ENCODE results near the gene NXPE3. TPM values are rescaled to one million over a fixed set of nuclear protein-coding genes. Genes with fewer than 3 reads are reported as not detected.

Gene NXPE3
- polyA plus RNA-seq, 1 donor from 2014 or later = 6.6 TPM

DNA sequence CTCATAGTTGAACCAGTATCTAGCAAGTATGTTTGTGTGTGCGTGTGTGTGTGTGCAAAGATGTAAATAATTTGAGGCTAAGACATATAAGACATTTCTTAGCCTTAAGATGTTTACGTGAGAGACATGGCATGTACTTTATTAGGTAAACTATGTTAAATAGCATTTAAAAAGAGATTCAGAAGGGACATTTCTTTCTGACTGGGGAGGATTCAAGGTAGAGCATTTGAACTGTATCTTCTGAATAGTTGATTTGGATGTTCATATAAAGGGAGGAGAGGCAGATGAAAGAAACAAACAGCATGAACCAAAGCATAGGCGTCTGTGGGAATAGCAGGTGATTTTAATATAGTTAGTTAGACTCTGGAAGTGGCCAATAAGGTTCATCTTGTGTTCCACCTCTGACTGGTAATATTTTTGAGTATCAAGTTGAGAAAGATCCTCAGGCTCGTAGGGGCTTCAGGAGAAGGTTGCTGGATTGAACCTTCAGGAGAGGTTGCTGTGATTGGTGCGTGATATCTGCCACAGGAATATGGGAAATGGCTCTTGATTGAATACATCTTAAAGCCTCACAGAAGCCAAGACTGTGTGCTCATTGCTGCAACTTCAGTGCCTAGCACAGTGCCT is 82.9 kb downstream of the NXPE3 start:
- Histone ChIP-seq H3K79me2 (replicated peaks; ENCODE audit: insufficient read depth, low read length) (no peaks in the 10 kb centered on the region), H3K4me3 (ENCODE audit: low read length) (no peak overlapping the region), H3K9ac (ENCODE audit: low read length) (no peak overlapping the region), H3K27me3 (ENCODE audit: insufficient read depth, low read depth, low read length) (no peaks in the 10 kb centered on the region), H3K27ac (ENCODE audit: low read length) (no peak overlapping the region), H2AFZ (ENCODE audit: low read depth, low read length) (no peak overlapping the region), H4K20me1 (ENCODE audit: insufficient read depth) (no peaks in the 10 kb centered on the region), H3K4me2 (ENCODE audit: low read length) (no peak overlapping the region), H3K9me3 (ENCODE audit: low read length) (no peaks in the 10 kb centered on the region), H3K36me3 (ENCODE audit: insufficient read depth, low read length) (no peaks in the 10 kb centered on the region), H3F3A (ENCODE audit: insufficient read depth, low read length, poor library complexity, severe bottlenecking) (no peaks in the 10 kb centered on the region), H3K9me2 (ENCODE audit: insufficient read depth, low read length) (no peaks in the 10 kb centered on the region)
- TF ChIP-seq MXI1 (conservative IDR thresholded peaks at IDR 0.05; ENCODE audit: poor library complexity, severe bottlenecking) = no peak
- no peak for TF ChIP-seq EP300 (conservative IDR thresholded peaks at IDR 0.05; ENCODE audit: poor library complexity, severe bottlenecking)
- no peak for TF ChIP-seq TAF1 (IDR thresholded peaks at IDR 0.05; ENCODE audit: low read depth)
- TF ChIP-seq, protein P1, sequence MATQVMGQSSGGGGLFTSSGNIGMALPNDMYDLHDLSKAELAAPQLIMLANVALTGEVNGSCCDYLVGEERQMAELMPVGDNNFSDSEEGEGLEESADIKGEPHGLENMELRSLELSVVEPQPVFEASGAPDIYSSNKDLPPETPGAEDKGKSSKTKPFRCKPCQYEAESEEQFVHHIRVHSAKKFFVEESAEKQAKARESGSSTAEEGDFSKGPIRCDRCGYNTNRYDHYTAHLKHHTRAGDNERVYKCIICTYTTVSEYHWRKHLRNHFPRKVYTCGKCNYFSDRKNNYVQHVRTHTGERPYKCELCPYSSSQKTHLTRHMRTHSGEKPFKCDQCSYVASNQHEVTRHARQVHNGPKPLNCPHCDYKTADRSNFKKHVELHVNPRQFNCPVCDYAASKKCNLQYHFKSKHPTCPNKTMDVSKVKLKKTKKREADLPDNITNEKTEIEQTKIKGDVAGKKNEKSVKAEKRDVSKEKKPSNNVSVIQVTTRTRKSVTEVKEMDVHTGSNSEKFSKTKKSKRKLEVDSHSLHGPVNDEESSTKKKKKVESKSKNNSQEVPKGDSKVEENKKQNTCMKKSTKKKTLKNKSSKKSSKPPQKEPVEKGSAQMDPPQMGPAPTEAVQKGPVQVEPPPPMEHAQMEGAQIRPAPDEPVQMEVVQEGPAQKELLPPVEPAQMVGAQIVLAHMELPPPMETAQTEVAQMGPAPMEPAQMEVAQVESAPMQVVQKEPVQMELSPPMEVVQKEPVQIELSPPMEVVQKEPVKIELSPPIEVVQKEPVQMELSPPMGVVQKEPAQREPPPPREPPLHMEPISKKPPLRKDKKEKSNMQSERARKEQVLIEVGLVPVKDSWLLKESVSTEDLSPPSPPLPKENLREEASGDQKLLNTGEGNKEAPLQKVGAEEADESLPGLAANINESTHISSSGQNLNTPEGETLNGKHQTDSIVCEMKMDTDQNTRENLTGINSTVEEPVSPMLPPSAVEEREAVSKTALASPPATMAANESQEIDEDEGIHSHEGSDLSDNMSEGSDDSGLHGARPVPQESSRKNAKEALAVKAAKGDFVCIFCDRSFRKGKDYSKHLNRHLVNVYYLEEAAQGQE (IDR thresholded peaks at IDR 0.05; ENCODE audit: borderline replicate concordance) = no peak
- TF ChIP-seq, protein P2, sequence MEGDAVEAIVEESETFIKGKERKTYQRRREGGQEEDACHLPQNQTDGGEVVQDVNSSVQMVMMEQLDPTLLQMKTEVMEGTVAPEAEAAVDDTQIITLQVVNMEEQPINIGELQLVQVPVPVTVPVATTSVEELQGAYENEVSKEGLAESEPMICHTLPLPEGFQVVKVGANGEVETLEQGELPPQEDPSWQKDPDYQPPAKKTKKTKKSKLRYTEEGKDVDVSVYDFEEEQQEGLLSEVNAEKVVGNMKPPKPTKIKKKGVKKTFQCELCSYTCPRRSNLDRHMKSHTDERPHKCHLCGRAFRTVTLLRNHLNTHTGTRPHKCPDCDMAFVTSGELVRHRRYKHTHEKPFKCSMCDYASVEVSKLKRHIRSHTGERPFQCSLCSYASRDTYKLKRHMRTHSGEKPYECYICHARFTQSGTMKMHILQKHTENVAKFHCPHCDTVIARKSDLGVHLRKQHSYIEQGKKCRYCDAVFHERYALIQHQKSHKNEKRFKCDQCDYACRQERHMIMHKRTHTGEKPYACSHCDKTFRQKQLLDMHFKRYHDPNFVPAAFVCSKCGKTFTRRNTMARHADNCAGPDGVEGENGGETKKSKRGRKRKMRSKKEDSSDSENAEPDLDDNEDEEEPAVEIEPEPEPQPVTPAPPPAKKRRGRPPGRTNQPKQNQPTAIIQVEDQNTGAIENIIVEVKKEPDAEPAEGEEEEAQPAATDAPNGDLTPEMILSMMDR (IDR thresholded peaks at IDR 0.05; ENCODE audit: poor library complexity, severe bottlenecking) = no peak
- TF ChIP-seq EZH2 (IDR thresholded peaks at IDR 0.05; ENCODE audit: borderline replicate concordance, insufficient read depth, low read length, poor library complexity, severe bottlenecking) = no peak
- no peak for TF ChIP-seq RAD21 (conservative IDR thresholded peaks at IDR 0.05)
- TF ChIP-seq SMC3 (conservative IDR thresholded peaks at IDR 0.05; ENCODE audit: poor library complexity) = no peak
- TF ChIP-seq POLR2AphosphoS5 (IDR thresholded peaks at IDR 0.05) = no peak

DNA sequence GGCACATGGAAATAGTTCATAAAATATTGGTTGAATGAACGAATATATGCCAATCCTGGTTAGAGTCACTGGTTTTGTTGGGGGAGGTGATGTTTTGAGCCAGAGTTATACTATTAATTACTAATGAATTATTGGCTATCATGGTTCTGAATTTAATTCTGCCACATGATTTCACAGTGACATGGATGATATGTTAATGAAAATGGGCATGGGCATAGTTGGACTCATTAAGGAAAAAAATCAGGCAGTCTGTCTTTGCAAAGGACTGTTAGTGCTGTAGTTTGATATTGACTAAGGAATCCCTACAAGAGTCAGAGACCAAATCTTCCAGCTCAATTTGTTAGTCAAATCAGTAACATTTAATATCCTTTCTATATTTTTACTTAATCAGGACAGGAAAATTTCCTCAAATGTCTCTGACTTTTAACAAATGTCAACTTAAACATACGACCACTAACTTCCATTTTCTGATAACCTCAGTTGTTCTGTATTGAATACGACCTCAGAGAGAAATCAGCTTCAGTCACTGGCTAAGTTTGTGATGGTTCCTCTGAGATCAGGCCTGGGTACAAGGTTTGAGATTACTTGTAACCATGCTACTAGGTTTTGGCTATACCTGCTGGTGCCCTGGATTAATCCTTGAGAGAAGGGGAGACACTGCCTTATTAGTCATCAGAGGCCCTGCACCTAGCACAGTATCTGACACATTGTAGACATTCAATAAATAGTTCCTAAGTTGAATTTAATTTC is 83.6 kb downstream of the NXPE3 start:
- Histone ChIP-seq H3K27ac (ENCODE audit: low read length) (no peak overlapping the region), H3F3A (ENCODE audit: insufficient read depth, low read length, poor library complexity, severe bottlenecking) (no peaks in the 10 kb centered on the region), H3K9me2 (ENCODE audit: insufficient read depth, low read length) (no peaks in the 10 kb centered on the region), H4K20me1 (ENCODE audit: insufficient read depth) (no peaks in the 10 kb centered on the region), H3K9ac (ENCODE audit: low read length) (no peak overlapping the region), H3K27me3 (ENCODE audit: insufficient read depth, low read depth, low read length) (no peaks in the 10 kb centered on the region), H3K4me2 (ENCODE audit: low read length) (no peak overlapping the region), H2AFZ (ENCODE audit: low read depth, low read length) (no peak overlapping the region), H3K9me3 (ENCODE audit: low read length) (no peaks in the 10 kb centered on the region), H3K79me2 (replicated peaks; ENCODE audit: insufficient read depth, low read length) (no peaks in the 10 kb centered on the region), H3K36me3 (ENCODE audit: insufficient read depth, low read length) (no peaks in the 10 kb centered on the region), H3K4me3 (ENCODE audit: low read length) (no peak overlapping the region)
- TF ChIP-seq MXI1 (conservative IDR thresholded peaks at IDR 0.05; ENCODE audit: poor library complexity, severe bottlenecking) (no peak), SMC3 (conservative IDR thresholded peaks at IDR 0.05; ENCODE audit: poor library complexity) (no peak), RAD21 (conservative IDR thresholded peaks at IDR 0.05) (no peak), TAF1 (IDR thresholded peaks at IDR 0.05; ENCODE audit: low read depth) (no peak), EZH2 (IDR thresholded peaks at IDR 0.05; ENCODE audit: borderline replicate concordance, insufficient read depth, low read length, poor library complexity, severe bottlenecking) (no peak), EP300 (conservative IDR thresholded peaks at IDR 0.05; ENCODE audit: poor library complexity, severe bottlenecking) (no peak), POLR2AphosphoS5 (IDR thresholded peaks at IDR 0.05) (no peak)
- TF ChIP-seq, protein P1 (IDR thresholded peaks at IDR 0.05; ENCODE audit: borderline replicate concordance) = no peak
- TF ChIP-seq, protein P2 (IDR thresholded peaks at IDR 0.05; ENCODE audit: poor library complexity, severe bottlenecking) = no peak
